Measurements from ENCODE around the gene LRRC14B.

- no peak for TF ChIP-seq CTCF (IDR thresholded peaks at IDR 0.05)
- no peak for TF ChIP-seq POLR2A (IDR thresholded peaks at IDR 0.05)
- no peak for TF ChIP-seq EP300 (IDR thresholded peaks at IDR 0.05)
Observed at GRCh38 chr5:206927-207536, 15.7 kb downstream of the LRRC14B start.

All from sigmoid colon (tissue), 4 donors.